ENCODE data around the gene SP7. TPM values are rescaled to one million over a fixed set of nuclear protein-coding genes. Genes with fewer than 3 reads are reported as not detected.

The SP7 gene
- total RNA-seq (2022; extraction: Qiagen RNA extraction; ENCODE audit: low read depth): not detected in 5 replicates

GRCh38 chr12:53336181-53336681 lies at the start of gene SP7:
Gene SP7 (minus strand): TSS chr12:53336354. CDS start chr12:53335646, 708 bp downstream.

GRCh38 chr12:53380104-53380793 lies 44.1 kb upstream of the SP7 start, which contains the start of gene SP1:
Gene SP1 (plus strand): TSS chr12:53380176. CDS start chr12:53380292, 116 bp downstream.

GRCh38 chr12:53299454-53300180 lies 36.5 kb downstream of the SP7 start, which contains the start of gene MYG1:
Gene MYG1 (plus strand): TSS chr12:53299695. CDS start chr12:53299738, 43 bp downstream.

GRCh38 chr12:53295070-53295890 lies 40.9 kb downstream of the SP7 start, which contains the start of gene PFDN5:
Gene PFDN5 (plus strand): TSS chr12:53295542. CDS start chr12:53295568, 26 bp downstream.

Other genes starting within 250 kb of the SP7 start
- 122 to 254 TPM (median 227 TPM) in 5 replicates for gene IGFBP6, start 238.7 kb downstream of the SP7 start, total RNA-seq (2022; extraction: Qiagen RNA extraction; ENCODE audit: low read depth)
- 0.14 to 0.75 TPM (median 0.23 TPM) in 5 replicates for gene SOAT2, start 232.9 kb downstream of the SP7 start, total RNA-seq (2022; extraction: Qiagen RNA extraction; ENCODE audit: low read depth)
- 14.2 to 19.0 TPM (median 15.8 TPM) in 5 replicates for gene ZNF740, start 155.6 kb downstream of the SP7 start, total RNA-seq (2022; extraction: Qiagen RNA extraction; ENCODE audit: low read depth)
- gene CSAD, start 155.4 kb downstream of the SP7 start, total RNA-seq (2022; extraction: Qiagen RNA extraction; ENCODE audit: low read depth): 3.1 to 10.9 TPM (median 7.6 TPM) in 5 replicates
- gene ITGB7, start 129.1 kb downstream of the SP7 start, total RNA-seq (2022; extraction: Qiagen RNA extraction; ENCODE audit: low read depth): 0.35 to 0.95 TPM (median 0.41 TPM) in 5 replicates
- 19.7 to 30.7 TPM (median 29.4 TPM) in 5 replicates for gene RARG, start 104.1 kb downstream of the SP7 start, total RNA-seq (2022; extraction: Qiagen RNA extraction; ENCODE audit: low read depth)
- gene ESPL1, start 68.1 kb downstream of the SP7 start, total RNA-seq (2022; extraction: Qiagen RNA extraction; ENCODE audit: low read depth): 10.5 to 24.6 TPM (median 22.1 TPM) in 5 replicates
- 459 to 605 TPM (median 496 TPM) in 5 replicates for gene PFDN5, start 40.8 kb downstream of the SP7 start, total RNA-seq (2022; extraction: Qiagen RNA extraction; ENCODE audit: low read depth)
- 66.3 to 92.7 TPM (median 86.6 TPM) in 5 replicates for gene MYG1, start 36.7 kb downstream of the SP7 start, total RNA-seq (2022; extraction: Qiagen RNA extraction; ENCODE audit: low read depth)
- 66.2 to 81.3 TPM (median 77.4 TPM) in 5 replicates for gene AAAS, start 14.7 kb downstream of the SP7 start, total RNA-seq (2022; extraction: Qiagen RNA extraction; ENCODE audit: low read depth)
- 16.9 to 28.2 TPM (median 22.8 TPM) in 5 replicates for gene SP1, start 43.8 kb upstream of the SP7 start, total RNA-seq (2022; extraction: Qiagen RNA extraction; ENCODE audit: low read depth)
- gene AMHR2, start 87.5 kb upstream of the SP7 start, total RNA-seq (2022; extraction: Qiagen RNA extraction; ENCODE audit: low read depth): 0.88 to 2.1 TPM (median 1.3 TPM) in 5 replicates
- 282 to 366 TPM (median 357 TPM) in 5 replicates for gene PRR13, start 105.4 kb upstream of the SP7 start, total RNA-seq (2022; extraction: Qiagen RNA extraction; ENCODE audit: low read depth)
- gene PCBP2, start 115.7 kb upstream of the SP7 start, total RNA-seq (2022; extraction: Qiagen RNA extraction; ENCODE audit: low read depth): 612 to 699 TPM (median 657 TPM) in 5 replicates
- 6.7 to 19.4 TPM (median 16.0 TPM) in 5 replicates for gene MAP3K12, start 163.1 kb upstream of the SP7 start, total RNA-seq (2022; extraction: Qiagen RNA extraction; ENCODE audit: low read depth)
- 35.6 to 63.5 TPM (median 55.9 TPM) in 5 replicates for gene TARBP2, start 164.9 kb upstream of the SP7 start, total RNA-seq (2022; extraction: Qiagen RNA extraction; ENCODE audit: low read depth)
- not detected in 5 replicates for gene NPFF, start 171.1 kb upstream of the SP7 start, total RNA-seq (2022; extraction: Qiagen RNA extraction; ENCODE audit: low read depth)